A673 (cell line): Measurements from ENCODE around the gene IGSF21.

ENCODE experiments used
- EZH2 ChIP-seq: fragments of 200-600 bp; sonication (generic); IDR thresholded peaks from 2 replicates; pipeline ENCODE4 v1.6.1; 2017; ENCODE audit warnings: borderline replicate concordance, low read depth, mild to moderate bottlenecking, mixed read lengths, antibody characterized with exemption, low read length; ENCODE audit not compliant: poor library complexity, severe bottlenecking
- TF ChIP-seq, protein P1 (sequence below): fragments of 300-800, 200-600 bp; sonication (generic); conservative IDR thresholded peaks from 2 replicates; pipeline ENCODE4 v1.5.1; 2017; ENCODE audit warnings: low read depth, mild to moderate bottlenecking, antibody characterized with exemption, low read length, moderate library complexity, mixed read lengths

- TF ChIP-seq, protein P1, sequence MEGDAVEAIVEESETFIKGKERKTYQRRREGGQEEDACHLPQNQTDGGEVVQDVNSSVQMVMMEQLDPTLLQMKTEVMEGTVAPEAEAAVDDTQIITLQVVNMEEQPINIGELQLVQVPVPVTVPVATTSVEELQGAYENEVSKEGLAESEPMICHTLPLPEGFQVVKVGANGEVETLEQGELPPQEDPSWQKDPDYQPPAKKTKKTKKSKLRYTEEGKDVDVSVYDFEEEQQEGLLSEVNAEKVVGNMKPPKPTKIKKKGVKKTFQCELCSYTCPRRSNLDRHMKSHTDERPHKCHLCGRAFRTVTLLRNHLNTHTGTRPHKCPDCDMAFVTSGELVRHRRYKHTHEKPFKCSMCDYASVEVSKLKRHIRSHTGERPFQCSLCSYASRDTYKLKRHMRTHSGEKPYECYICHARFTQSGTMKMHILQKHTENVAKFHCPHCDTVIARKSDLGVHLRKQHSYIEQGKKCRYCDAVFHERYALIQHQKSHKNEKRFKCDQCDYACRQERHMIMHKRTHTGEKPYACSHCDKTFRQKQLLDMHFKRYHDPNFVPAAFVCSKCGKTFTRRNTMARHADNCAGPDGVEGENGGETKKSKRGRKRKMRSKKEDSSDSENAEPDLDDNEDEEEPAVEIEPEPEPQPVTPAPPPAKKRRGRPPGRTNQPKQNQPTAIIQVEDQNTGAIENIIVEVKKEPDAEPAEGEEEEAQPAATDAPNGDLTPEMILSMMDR, result no peak
- TF ChIP-seq EZH2, result no peak
Measured at GRCh38 chr1:18266391-18266790, 158.8 kb downstream of the IGSF21 start.
